NCI-H460 (cell line): Measurements from ENCODE around the gene CLK4. TPM values are rescaled to one million over a fixed set of nuclear protein-coding genes. Genes with fewer than 3 reads are reported as not detected.

Experiments
- DNase-seq: peaks from one replicate; pipeline ENCODE4 v3.0.0-alpha.2; 2016; ENCODE audit warnings: low read depth; ENCODE audit errors: extremely low read depth
- total RNA-seq: library from RNA; depleted of rRNA; stranded (reverse); fragments of >200 nt; shearing (Covaris generic); gene quantifications from 2 replicates; pipeline ENCODE4 v1.2.3, GENCODE V29; 2014

Gene CLK4
- total RNA-seq, 1 experiment from 2014 or later = 18.7 TPM

DNA sequence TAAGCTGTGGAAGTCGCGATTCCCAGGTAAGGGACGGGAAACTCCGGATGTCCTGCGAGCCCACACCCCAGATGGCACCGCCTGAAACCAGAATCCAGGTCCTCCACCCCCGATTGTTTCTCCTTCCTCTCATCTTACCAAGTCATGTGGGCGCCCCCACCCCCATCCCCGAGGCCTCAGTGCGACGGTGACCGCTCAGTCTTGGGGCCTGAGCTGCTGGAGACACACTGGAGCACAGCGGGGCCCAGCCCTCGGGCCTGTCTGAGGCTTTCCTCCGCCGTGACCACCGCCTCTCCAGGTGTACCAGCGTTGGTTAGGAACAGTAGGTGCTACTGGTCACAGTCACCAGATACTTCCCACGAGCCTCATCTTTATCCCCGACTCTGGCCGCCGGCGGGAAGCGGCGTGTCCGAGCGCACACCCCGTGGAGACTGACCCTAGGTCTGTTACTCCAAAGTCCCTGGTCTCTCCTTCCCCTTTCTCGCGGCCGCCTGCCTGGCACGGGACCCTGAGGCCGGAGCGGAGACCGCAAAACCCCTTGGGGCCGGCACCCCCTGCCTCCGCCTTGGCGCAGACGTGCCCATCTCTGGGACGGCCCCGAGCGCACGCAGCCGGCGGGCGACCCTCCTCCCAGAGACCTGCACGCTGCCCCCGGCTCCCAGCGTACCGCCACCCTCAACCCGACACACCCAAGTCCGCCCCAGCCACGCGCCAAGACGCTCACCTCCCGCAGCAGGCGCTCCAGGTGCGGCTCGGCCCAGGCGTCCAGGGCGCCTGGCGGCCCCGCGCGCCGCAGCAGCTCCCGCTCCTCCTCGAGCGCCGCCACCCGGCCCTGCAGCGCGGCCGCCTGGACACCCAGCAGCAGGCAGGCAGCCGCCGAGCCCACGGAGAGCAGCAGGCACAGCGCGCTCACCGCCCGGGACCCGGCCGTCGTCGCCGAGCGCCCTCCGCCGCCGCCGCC lies 37.4 kb downstream of the CLK4 start:
- DNase-seq = no peak

DNA sequence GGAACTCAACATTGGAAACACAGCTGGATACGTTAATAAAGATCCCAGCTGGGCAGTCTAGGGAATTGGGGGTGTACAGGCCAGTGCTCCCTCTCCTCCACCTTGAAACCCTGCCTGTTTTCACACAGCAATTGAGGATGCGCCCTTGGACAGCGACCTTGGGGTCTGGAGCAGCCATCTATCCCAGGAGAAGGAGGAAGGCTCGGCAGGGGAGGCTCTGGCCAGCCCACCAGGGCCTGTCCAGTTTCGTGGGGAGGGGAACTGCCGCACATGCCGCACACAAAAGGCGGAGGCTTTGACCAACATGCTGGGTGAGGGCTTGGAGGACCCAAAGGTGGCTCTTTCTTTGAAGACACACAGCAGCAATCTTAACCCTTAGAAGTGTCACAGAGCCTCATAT lies 38.1 kb downstream of the CLK4 start:
- DNase-seq = no peak

GRCh38 chr5:178587763-178588611 lies 38.9 kb downstream of the CLK4 start:
- no peak for DNase-seq

DNA sequence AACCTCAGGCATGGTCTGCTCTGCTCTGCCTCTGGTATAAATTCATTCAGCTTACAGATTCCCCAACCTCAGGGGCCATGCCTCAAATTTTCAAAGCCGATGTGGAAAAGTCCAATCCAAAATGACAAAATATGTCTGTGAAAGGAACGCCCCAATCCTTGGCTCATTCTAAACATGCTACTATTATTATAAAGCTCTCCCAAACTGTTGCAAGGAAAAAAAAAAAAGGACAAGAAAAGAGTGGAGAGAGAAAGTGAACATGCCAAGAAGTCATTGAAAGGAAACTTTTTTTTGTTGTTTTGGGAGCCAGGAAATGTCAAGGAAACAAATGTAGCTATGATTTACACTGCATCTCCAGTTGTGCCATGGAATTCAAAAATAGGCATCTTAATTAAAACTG lies 40.5 kb downstream of the CLK4 start:
- no peak for DNase-seq

DNA sequence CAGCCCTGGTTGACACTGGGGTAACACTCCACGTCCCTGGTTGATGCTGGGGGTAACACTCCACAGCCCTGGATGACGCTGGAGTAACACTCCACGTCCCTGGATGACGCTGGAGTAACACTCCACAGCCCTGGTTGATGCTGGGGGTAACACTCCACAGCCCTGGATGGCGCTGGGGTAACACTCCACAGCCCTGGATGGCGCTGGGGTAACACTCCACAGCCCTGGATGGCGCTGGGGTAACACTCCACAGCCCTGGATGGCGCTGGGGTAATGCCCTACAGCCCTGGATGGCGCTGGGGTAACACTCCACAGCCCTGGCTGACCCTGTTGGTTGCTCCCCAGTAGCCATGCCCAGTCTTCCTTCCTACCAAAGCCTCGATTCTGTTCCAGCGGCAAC lies 41.4 kb downstream of the CLK4 start:
- peak; percentile 26 for DNase-seq

DNA sequence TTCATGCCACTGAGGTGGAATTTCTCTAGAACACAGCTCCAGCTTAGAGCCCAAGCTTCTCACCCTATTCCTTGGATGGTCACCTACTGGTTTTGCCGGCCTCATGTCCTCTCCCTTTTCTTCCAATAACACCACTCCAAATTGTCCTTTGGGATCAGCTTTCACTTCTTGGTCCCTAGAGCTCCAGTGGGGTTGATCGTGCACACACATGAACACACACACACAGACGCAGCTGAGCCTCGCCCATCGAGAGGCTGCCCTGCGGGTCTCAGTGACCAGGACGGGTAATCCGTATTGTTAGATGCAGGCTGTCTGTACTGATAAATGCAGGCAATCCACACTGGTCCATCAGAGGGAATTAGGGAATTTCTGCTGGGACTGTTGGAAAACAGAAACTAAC lies 43.6 kb downstream of the CLK4 start:
- no peak for DNase-seq

GRCh38 chr5:178582291-178582690 lies 44.6 kb downstream of the CLK4 start:
- no peak for DNase-seq

- DNase-seq = no peak
Observed at GRCh38 chr5:178581621-178582020, 45.2 kb downstream of the CLK4 start.

DNA sequence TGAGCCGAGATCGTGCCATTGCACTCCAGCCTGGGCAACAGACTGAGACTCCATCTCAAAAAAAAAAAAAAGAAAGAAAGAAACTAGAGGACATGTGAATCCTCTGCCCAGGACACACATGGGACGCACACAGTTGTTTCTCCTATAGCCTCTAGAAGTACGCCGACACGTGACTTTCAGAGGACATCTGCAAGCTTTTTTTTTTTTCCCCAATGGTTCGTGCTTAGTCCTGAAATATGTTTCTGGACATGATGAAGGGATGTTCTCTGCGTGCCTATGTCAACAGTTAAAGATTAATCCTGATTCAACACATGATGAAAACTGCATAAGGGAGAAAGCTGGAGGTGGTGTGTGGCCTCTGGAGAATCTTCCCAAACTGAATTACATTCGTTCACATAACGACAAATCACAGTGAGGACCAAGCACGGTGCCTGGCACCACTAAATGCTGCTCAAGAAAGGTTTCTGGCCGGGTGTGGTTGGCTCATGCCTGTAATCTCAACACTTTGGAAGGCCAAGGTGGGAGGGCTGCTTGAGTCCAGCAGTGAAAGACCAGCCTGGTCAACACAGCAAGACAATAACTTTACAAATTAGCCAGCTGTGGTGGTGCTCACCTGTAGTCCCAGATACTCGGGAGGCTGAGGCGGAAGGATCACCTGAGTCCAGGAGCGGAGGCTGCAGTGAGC lies 46.4 kb downstream of the CLK4 start:
- DNase-seq = no peak

DNA sequence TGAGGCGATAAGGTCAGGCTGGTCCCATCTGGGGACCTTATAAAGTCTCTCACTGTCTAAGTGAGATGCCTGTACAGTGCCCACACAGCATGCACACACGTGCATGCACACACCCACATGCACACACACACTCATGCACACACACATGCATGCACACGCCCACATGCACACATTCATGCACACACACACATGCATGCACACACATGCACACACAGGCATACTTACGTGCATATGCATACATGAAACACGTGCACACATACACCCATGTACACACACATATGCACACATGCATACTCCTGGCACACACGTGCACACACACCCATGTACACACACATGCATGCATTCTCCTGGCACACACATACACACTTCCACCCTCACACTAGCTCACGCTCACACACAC lies 48.9 kb downstream of the CLK4 start:
- DNase-seq = no peak

- DNase-seq = no peak
Observed at GRCh38 chr5:178577376-178577839, 49.4 kb downstream of the CLK4 start.

GRCh38 chr5:178576591-178577351 lies 50.1 kb downstream of the CLK4 start:
- DNase-seq = no peak

GRCh38 chr5:178573216-178573615 lies 53.6 kb downstream of the CLK4 start:
- no peak for DNase-seq

DNA sequence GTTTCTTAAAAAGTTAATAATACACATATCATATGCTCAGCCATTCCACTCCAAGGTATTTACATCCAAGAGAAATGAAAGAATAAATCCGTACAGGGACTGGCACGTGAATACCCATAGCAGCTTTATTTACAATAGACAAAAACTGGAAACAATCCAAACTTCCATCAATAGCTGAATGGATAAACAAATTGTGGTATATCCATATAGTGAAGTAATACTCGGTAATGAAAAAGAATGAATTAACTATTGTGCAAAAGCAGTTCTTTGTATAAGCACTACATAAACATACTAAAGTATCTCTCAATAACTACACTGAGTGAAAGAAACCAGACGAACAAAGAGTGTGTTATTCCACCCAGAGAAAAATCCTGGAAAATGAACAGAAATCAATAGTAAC lies 54.2 kb downstream of the CLK4 start:
- no peak for DNase-seq

GRCh38 chr5:178569485-178569884 lies 57.4 kb downstream of the CLK4 start:
- DNase-seq = no peak

- no peak for DNase-seq
Observed at GRCh38 chr5:178564811-178565550, 61.9 kb downstream of the CLK4 start.

- DNase-seq = no peak
Observed at GRCh38 chr5:178564397-178564796, 62.5 kb downstream of the CLK4 start.

GRCh38 chr5:178563621-178564020 lies 63.2 kb downstream of the CLK4 start:
- DNase-seq = no peak

DNA sequence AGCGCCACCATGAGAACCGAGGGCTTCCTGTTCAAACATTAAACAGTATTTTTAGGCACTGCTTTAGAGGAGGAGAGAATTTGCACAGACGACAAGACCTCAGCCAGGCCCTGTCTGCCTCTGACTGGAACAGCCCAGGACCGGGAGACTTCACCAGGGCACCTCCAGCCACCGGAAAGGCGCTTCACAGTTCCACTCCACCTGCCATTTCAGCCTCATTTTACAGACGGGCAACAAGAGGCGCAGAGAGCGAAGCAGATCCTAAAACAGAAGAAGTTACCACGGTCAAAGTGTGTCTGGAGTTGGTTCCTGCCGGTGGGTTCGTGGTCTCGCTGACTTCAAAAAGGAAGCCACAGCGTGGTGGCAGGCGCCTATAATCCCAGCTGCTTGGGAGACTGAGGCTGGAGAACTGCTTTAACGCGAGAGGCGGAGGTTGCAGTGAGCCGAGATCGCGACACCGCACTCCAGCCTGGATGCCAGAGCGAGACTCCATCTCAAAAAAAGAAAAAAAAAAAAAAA lies 65.0 kb downstream of the CLK4 start:
- DNase-seq = no peak
